Kidney (tissue), 14 donors: ENCODE data around the gene ADORA3. TPM values are rescaled to one million over a fixed set of nuclear protein-coding genes. Genes with fewer than 3 reads are reported as not detected.
A peak's percentile ranks its signal among the peaks of the same experiment; 100 is the strongest.

Experiments
- DNase-seq, 5 donors: peaks; one replicate each; pipeline ENCODE4 v3.0.0-alpha.2; 2013 to 2020
- FAIRE-seq: peaks from 2 replicates; lab custom pipeline; 2012; peaks lifted over from hg19 to GRCh38; lab: Jason Lieb, UNC
- H3K27ac ChIP-seq, 2 donors: one replicate each; pipeline ENCODE4 v1.7.0; 2013; ENCODE audit warnings: low read depth in 2 of 2, low read length in 2 of 2, inconsistent platforms in 1 of 2
- H3K27me3 ChIP-seq: one replicate; pipeline ENCODE4 v1.7.1; 2013; ENCODE audit warnings: low read length, inconsistent platforms; ENCODE audit not compliant: control insufficient read depth, insufficient read depth
- H3K36me3 ChIP-seq, 3 donors: one replicate each; pipeline versions ENCODE4 v1.7.0 to v1.7.1; 2013; ENCODE audit warnings: low read length in 3 of 3, control low read depth in 1 of 3, inconsistent platforms in 1 of 3; ENCODE audit not compliant: insufficient read depth in 3 of 3, control insufficient read depth in 2 of 3
- H3K4me1 ChIP-seq, 3 donors: one replicate each; pipeline versions ENCODE4 v1.7.0 to v1.7.1; 2013; ENCODE audit warnings: low read length in 3 of 3, inconsistent platforms in 1 of 3, low read depth in 1 of 3; ENCODE audit not compliant: control insufficient read depth in 2 of 3, insufficient read depth in 2 of 3
- H3K4me3 ChIP-seq, 3 donors: one replicate each; pipeline versions ENCODE4 v1.7.0 to v1.8.1; 2013; ENCODE audit warnings: low read length in 3 of 3, control low read depth in 1 of 3, inconsistent platforms in 1 of 3
- H3K9ac ChIP-seq, 3 donors: one replicate each; pipeline versions ENCODE4 v1.7.0 to v1.7.1; 2013; ENCODE audit warnings: low read length in 3 of 3, control low read depth in 1 of 3, inconsistent platforms in 1 of 3
- H3K9me3 ChIP-seq, 3 donors: one replicate each; pipeline versions ENCODE4 v1.7.0 to v1.7.1; 2013; ENCODE audit warnings: low read length in 3 of 3, control low read depth in 1 of 3, inconsistent platforms in 1 of 3; ENCODE audit not compliant: control insufficient read depth in 2 of 3, insufficient read depth in 1 of 3
- CTCF ChIP-seq: IDR thresholded peaks from 3 replicates; pipeline ENCODE4 v1.5.1; 2012; ENCODE audit warnings: mild to moderate bottlenecking, moderate library complexity, borderline replicate concordance; ENCODE audit not compliant: insufficient read depth; ENCODE audit errors: extremely low read depth
- intact Hi-C: fragments of 100-400 bp; cut with DNase I; formaldehyde crosslinking; loops from one replicate; pipeline ENCODE4 v1.11.1; 2022
- polyA plus RNA-seq: library from polyadenylated mRNA; stranded (reverse); fragments of 350-450 nt; fragmentation: Illumina TruSeq; extraction: RNeasy Lipid Tissue Mini Kit (QIAGEN cat#74804); gene quantifications from one replicate; pipeline ENCODE4 v1.2.3, GENCODE V29; 2014; ENCODE audit warnings: low read depth, low replicate concordance; ENCODE audit not compliant: insufficient read depth
- total RNA-seq: library from RNA; stranded (reverse); fragmentation: NEBNext Ultra II Directional; extraction: Animal tissue kit (Norgen Biotek cat#: 25700); gene quantifications from one replicate; pipeline ENCODE4 v1.2.1, GENCODE V29; 2021
- donor health status: control.
- donor health status: control.
- donor health status: control.
- donor health status: control.
- donor health status: control.
- donor health status: DM: yes; HTN: yes; CAD: no.
- donor health status: Normal renal cell carcinoma (clear cell type).

Gene ADORA3
- total and polyA plus RNA-seq, 2 donors from 2014 or later: 3.1 to 10.8 TPM

GRCh38 chr1:111467865-111468716 lies 35.3 kb downstream of the ADORA3 start:
- no peak overlapping the region for H3K9ac ChIP-seq
- FAIRE-seq (no peak), DNase-seq (no peak)
- no peaks in the 10 kb centered on the region for H3K27me3 ChIP-seq
- no peak overlapping the region for H3K4me3 ChIP-seq
- intact Hi-C loops: no loop called here
- TF ChIP-seq CTCF: no peak
- H3K36me3 ChIP-seq: peaks cover 0 to 17% (median 8%) of the 10 kb centered on the region in 3 donors
- H3K4me1 ChIP-seq: no peaks in the 10 kb centered on the region
- no peak overlapping the region for H3K27ac ChIP-seq
- H3K9me3 ChIP-seq: no peaks in the 10 kb centered on the region

GRCh38 chr1:111466480-111466879 lies 37.0 kb downstream of the ADORA3 start:
- intact Hi-C loops: no loop called here
- FAIRE-seq (peak; percentile 54), DNase-seq (no peak)
- Histone ChIP-seq H3K9me3 (no peaks in the 10 kb centered on the region), H3K4me3 (no peak overlapping the region), H3K27me3 (no peaks in the 10 kb centered on the region), H3K9ac (no peak overlapping the region), H3K4me1 (no peaks in the 10 kb centered on the region), H3K36me3 (peaks cover 0 to 26% (median 8%) of the 10 kb centered on the region in 3 donors), H3K27ac (no peak overlapping the region)
- no peak for TF ChIP-seq CTCF

- DNase-seq (no peak), FAIRE-seq (no peak)
- TF ChIP-seq CTCF: no peak
- Histone ChIP-seq H3K9me3 (no peaks in the 10 kb centered on the region), H3K4me3 (no peak overlapping the region), H3K27me3 (no peaks in the 10 kb centered on the region), H3K4me1 (no peaks in the 10 kb centered on the region), H3K36me3 (peaks cover 0 to 26% (median 7%) of the 10 kb centered on the region in 3 donors), H3K9ac (no peak overlapping the region), H3K27ac (no peak overlapping the region)
- intact Hi-C loops: no loop called here
These were observed 37.7 kb downstream of the ADORA3 start for GRCh38 chr1:111465754-111466153.
